ENCODE measurements around the gene AP3D1.
A peak's percentile ranks its signal among the peaks of the same experiment; 100 is the strongest.

The AP3D1 gene

GRCh38 chr19:2081873-2082810 lies 69.2 kb downstream of the AP3D1 start:
- peak in 1 of 4 experiments; percentile 13 for DNase-seq

DNA sequence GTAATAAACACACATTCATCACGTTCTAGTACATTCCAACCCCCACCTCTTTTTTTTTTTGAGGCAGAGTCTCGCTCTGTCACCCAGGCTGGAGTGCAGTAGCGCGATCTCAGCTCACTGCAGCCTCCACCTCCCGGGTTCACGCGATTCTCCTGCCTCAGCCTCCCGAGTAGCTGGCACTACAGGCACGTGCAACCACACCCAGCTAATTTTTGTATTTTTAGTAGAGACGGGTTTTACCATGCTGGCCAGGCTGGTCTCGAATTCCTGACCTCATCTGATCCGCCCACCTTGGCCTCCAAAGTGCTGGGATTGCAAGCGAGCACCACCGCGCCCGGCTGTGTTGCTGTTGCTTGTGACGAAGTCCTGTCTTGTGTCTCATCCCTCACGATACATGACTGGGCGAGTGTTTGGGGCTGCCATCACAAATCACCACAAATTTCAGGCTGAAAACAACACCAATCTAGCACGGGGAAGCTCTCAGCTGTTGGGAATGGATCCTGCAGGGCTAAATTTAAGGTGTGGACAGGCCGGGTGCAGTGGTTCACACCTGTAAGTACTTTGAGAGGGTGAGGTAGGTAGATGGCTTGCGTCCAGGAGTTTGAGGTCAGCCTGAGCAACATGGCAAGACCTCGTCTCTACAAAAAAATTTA lies 70.9 kb downstream of the AP3D1 start:
- no peak for DNase-seq

GRCh38 chr19:2079865-2080301 lies 71.5 kb downstream of the AP3D1 start:
- DNase-seq = no peak

- DNase-seq = no peak
These were observed 72.1 kb downstream of the AP3D1 start for GRCh38 chr19:2079076-2079864.

- no peak for DNase-seq
These were observed 73.3 kb downstream of the AP3D1 start for GRCh38 chr19:2077833-2078619.

GRCh38 chr19:2077398-2077797 lies 74.0 kb downstream of the AP3D1 start:
- DNase-seq = no peak

- DNase-seq = no peak
These were observed 74.8 kb downstream of the AP3D1 start for GRCh38 chr19:2076526-2076944.

DNA sequence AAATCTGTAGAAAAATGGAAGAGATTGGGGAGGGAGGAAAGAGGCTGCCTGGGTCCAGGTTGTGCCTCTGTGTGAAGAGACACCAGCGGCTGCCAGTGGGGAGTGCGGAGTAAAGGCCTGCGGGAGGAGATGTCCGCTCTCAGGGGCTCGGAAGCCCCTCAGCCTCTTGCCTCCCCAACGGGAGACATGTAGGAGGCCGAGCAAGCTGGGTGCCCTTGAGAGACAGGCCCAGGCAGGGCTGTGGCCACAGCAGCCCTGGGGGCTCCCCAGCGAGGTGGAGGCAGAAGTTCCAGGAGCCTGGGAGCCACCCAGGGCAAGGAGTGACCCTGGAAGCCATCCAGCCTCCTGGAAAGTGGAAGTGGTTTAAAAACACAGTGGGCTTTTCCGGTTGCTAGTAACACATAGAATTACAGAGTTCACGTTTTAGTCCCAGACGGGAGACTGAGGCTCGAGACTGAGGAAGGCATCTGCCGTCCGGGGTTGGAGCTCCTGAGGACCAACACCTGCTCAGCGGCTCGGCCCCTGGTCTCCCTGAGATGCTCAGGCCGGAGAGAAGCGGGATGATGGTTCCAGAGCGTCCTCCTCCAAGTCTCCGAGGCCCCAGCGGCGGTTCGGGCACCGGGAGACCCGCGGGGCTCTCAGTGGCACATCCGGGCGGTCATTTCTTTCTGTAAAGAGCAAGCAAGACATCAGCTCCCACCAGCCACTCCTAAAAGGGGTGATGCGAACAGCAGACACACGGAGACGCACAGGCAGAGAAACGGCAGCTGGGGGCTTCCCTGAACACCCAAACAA lies 78.4 kb downstream of the AP3D1 start:
- no peak for DNase-seq

DNA sequence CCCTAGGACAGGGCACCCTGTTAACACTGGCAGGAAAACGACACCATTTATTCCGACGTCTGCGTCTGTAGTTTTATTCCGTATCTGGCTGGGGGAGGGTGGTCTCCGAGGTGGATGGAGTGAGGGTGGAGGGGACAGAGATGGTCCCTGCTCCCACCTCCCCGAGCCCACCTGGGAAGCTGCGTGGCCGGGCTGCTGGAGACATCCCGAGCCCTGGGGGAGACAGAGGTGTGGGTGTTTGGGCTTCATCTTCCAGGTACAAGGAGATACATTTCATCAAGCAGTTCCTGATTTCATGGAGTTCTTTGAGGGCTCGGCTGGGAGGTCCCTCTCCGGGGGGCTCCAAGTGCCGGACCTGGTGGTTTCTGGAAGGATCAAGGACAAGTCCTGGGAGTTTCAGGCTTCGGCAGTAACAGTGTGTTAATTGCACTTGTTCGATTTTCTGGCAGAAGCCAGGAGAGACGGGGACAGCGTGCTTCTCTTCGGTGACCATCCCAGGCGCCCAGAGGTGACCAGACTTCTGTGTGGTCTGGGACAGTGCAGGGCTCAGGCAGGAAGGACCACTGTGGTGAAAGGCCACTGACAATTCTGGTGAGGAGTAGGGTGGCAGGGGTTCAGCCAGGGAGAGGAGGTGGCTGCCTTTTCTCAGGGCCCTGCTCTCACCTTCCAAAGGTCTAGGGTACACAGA lies 80.2 kb downstream of the AP3D1 start:
- DNase-seq = no peak

DNA sequence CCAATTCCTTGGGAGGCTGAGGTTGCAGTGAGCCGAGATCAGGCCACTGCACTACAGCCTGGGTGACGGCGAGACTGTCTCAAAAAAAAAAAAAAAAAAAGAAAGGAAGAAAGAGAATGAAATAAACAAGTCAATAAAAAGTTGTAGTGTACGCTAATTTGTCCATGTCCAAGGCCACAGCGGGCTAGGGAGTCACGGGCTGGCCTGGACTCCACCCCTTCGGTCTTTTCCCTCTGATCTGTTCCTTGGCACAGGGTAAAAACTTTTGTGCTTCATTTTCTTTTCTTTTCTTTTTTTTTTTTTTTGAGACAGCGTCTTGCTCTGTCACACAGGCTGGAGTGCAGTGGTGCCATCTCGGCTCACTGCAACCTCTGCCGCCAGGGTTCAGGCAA lies 80.9 kb downstream of the AP3D1 start:
- DNase-seq = no peak

DNA sequence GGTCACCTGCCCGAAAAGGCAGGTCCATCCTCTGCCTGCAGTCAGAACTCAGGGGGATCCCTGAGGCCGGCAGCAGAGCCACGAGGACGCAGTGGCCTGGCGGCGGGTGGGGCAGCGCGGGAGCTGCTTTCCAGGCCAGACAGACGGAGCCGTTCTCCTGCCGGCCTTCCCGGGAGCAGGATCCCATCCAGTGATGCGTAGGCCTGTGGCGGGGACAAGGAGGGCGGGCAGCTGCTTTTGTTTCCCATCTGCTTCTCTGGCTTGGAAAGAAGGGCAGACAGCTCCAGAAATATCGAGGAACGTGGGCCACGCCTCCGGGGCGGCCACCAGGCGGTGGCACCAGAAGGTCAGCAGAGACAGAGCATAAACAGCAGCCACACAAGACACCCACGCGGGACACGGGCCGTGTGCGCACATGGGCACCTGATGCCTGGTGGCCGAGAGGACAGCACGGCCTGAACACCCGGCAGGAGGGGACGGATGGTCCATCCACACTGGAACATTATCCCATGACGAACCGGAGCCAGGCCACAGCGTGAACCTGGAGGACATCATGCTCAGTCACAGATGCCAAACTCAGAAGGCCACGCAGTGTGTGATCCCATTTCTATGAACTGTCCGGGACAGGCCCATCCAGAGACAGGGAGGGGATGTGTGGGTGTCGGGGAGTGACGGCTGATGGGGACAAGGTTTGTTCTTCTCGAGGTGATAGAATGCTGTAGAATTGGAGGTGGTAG lies 86.4 kb downstream of the AP3D1 start:
- DNase-seq = no peak

- DNase-seq = no peak
These were observed 87.0 kb downstream of the AP3D1 start for GRCh38 chr19:2064395-2064787.

GRCh38 chr19:2063824-2064223 lies 87.5 kb downstream of the AP3D1 start:
- no peak for DNase-seq

DNA sequence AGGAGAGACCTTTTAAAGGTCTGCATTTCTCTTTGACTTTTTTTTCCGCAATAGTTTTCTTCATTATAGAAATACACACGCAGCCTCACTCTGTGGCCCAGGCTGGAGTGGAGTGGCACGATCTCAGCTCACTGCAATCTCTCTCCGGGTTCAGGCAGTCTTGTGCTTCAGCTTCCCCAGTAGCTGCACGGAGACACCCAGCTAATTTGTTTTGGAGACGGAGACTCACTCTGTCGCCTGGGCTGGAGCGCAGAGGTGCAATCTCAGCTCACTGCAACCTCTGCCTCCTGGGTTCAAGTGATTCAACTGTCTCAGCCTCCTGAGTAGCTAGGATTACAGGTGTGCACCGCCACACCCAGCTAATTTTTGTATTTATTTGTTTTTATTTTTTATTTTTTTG lies 88.6 kb downstream of the AP3D1 start:
- DNase-seq = no peak

DNA sequence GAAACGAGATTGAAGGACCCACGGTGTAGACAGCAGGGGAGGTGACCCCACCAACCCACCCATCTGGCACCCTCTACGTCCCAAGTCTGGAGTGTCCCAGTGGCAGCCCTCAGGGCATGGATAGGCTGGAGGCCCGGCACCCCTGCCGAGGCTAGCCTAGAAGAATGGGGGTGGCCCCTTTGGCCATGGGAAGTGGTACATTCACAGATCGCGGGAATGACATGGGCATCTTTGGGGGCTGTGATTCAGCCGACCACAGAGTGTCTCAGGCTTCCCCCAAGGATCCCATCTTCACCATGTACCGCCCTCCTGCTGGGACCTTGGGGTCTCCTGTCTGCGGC lies 89.0 kb downstream of the AP3D1 start:
- DNase-seq = no peak

GRCh38 chr19:2061495-2062388 lies 89.6 kb downstream of the AP3D1 start:
- peak; percentile 98 to 100 (median 99) for DNase-seq

- peak in 1 of 4 experiments; percentile 62 for DNase-seq
These were observed 90.4 kb downstream of the AP3D1 start for GRCh38 chr19:2060884-2061494.

DNA sequence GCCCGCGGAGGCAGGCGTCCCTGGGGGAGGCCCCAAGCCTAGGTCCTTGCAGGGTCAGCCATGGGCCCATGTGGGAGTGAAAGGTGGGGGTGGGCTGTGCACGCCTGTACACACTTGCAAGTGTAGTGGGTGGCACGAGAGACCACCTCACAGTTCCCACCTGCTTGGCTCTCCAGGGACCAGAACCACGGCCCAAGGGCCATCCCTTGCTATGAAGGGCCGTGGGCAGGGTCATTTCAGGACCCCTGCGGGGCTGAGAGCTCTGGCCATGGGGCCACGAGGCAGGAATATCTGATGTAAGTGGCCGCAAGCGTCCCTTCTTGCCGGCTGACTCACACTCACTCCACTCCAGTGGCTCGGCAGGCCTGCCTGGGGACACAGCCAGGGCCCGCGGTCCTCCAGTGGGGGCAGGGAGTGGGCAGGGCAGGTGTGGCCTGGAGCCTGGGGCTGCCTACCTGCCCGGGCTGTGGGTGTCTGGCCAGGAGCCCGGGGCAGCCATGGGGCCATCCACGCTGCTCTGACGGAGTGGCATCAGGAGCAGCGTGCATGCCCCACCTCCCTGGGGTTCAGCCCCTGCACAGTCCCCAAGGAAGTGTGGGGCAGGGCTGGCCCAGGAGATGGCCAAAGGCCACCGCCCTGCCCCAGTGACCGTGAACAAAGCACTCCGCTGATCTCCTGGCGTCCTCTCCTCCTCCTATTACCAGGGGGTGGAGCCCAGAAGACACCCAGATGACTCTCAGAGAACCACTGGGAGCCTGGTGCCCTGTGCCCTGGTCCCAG lies 91.8 kb downstream of the AP3D1 start:
- DNase-seq = no peak
